Right lobe of liver (tissue), 4 donors: Measurements from ENCODE around the gene CTIF.

Source experiments
- CTCF ChIP-seq, 4 donors: fragments of 200-600 bp in 3 of 4; fragments of 450-650 bp in 1 of 4; IDR thresholded peaks; one replicate each; pipeline versions ENCODE4 v1.5.1 to v1.8.0; 2016 to 2022; ENCODE audit warnings: antibody characterized with exemption in 4 of 4, mild to moderate bottlenecking in 2 of 4
- POLR2A ChIP-seq: fragments of 450-650 bp; IDR thresholded peaks from one replicate; pipeline ENCODE4 v1.6.1; 2017; ENCODE audit warnings: antibody characterized with exemption, mild to moderate bottlenecking
- donor health status: DM: no; HTN: no; CAD: no.
- donor health status: DM: no; HTN: no; CAD: no.
- donor health status: DM: no; HTN: yes; CAD: no.

- TF ChIP-seq POLR2A (no peak), CTCF (IDR thresholded peaks at IDR 0.05) (no peak)
Measured at GRCh38 chr18:48884771-48885170, 345.9 kb downstream of the CTIF start.
